Cerebellar cortex (tissue), 1 donor: Measurements from ENCODE around the gene BMERB1.
"Not testable (repeated sequence)": the region's sequence is repeated elsewhere in the genome, so short reads cannot be mapped to it uniquely, and the experiment has no call there.

Experiments used
- DNase-seq: peaks from one replicate; pipeline ENCODE4 v3.0.0-alpha.2; 2015; ENCODE audit warnings: low spot score

BMERB1 gene

GRCh38 chr16:15461376-15461775 is 27.0 kb downstream of the BMERB1 start:
- no peak for DNase-seq

- no peak for DNase-seq
Measured at GRCh38 chr16:15464401-15465186, 30.2 kb downstream of the BMERB1 start.

- no peak for DNase-seq
Measured at GRCh38 chr16:15466131-15466530, 31.7 kb downstream of the BMERB1 start.

DNA sequence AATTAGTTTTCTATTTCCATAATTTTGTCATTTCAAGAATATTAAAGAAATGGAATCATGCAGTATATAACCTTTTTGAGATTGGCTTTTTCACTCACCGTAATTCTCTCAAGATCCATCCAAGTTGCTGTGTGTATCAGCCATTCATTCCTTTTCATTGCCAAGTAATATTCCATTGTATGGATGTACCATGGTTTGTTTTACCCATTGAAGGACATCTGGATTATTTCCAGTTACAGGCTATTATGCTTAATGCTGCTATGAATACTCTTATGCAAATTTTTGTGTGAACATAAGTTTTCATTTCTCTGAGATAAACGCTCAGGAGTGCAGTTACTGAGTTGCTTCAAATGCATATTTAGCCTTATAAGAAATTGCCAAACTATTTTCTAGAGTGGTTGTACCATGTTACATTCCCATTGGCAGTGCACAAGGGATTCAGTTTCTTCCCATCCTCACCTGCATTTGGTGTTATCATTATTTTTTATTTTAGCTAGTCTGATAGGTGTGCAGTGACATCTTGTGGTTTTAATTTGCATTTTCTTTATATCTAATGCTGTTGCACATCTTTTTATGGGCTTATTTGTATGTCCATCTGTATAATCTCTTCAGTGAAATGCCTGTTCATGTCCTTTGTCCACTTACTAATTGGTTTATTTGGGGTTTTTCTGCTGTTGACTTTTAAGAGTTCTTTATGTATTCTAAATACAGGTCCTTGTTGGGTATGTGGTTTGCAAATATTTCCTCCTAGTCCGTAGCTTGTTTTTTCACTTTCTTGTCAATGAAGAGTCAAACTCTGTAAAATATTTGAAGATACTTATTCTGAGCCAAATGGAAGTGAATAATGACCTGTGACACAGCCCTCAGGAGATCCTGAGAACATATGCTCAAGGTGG is 32.7 kb downstream of the BMERB1 start:
- DNase-seq, result no peak

DNA sequence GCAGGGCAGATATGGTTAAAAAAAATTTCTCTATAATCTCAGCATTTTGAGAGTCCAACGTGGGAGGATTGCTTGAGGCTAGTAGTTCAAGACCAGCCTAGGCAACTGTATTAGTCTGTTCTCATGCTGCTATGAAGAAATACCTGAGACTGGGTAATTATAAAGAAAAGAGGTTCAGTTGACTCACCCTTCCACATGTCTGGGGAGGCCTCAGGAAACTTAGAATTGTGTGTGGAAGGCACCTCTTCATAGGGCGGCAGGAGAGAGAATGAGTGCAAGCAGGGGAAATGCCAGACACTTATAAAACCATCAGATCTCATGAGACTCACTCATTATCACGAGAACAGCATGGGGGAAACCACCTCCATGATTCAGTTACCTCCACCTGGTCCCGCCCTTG is 42.6 kb downstream of the BMERB1 start:
- not testable (repeated sequence) for DNase-seq

GRCh38 chr16:15477802-15478201 is 43.4 kb downstream of the BMERB1 start:
- no peak for DNase-seq

- DNase-seq, result peak; percentile 9
Measured at GRCh38 chr16:15482068-15482747, 47.8 kb downstream of the BMERB1 start.

DNA sequence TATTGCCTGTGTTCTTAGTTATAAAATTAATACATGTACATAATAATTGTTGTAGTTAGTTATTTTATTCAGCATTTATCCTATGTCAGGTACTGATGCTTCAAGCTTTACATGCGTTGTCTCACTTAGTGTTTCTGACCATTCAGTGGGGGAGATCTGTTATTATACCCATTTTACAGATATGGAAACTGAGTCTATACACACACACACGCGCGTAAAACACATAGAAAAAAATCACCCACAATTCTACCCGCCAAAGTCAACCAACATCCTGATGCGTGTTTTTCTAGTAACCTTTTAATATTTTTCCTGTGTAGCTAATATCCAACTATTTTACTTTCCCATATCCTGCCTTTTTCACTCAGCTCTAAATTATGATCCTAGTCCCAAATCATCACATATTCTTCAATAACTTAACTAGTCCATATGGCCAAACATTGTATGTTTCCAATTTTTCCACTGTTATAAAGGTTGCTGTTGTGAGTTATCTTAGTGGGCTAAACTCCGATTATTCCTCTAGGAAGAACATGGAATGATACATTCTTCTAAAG is 48.4 kb downstream of the BMERB1 start:
- no peak for DNase-seq

- DNase-seq, result no peak
Measured at GRCh38 chr16:15483857-15484256, 49.5 kb downstream of the BMERB1 start.

GRCh38 chr16:15484662-15485061 is 50.3 kb downstream of the BMERB1 start:
- DNase-seq, result no peak

GRCh38 chr16:15485175-15485574 is 50.8 kb downstream of the BMERB1 start:
- no peak for DNase-seq

GRCh38 chr16:15486661-15487060 is 52.3 kb downstream of the BMERB1 start:
- DNase-seq, result no peak

DNA sequence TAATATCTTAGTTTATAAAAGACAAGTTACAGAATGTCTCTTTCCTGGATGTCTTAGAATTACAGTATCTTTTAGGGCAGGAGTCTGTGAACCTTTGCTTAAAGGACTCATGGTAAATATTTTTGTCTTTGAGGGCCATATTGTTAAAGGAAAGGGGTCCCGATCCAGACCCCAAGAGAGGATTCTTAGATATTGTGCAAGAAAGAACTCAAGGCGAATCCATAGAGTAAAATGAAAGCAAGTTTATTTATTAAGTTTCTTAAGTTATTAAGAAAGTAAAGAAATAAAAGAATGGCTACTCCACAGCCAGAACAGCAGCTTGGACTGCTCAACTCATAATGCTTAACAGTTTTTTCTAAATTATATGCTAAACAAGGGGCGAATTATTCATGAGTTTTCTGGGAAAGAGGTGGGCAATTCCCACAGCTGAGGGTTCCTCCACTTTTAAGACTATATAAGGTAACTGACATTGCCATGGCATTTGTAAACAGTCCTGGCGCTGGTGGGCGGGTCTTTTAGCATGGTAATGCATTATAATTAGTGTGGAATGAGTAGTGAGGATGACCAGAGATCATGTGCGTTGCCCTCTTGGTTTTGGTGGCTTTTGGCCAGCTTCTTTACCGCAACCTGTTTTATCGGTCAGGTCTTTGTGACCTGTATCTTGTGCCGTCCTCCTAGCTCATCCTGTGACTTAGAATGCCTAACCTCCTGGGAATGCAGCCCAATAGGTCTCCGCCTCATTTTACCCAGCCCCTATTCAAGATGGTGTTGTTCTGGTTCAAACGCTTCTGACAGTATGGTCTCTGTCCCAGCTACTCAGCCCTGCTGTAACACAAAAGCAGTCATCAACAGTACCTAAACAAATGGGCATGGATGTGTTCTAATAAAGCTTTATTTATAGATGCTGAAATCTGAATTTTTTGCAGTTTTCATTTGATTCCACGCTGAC is 53.2 kb downstream of the BMERB1 start:
- no peak for DNase-seq

- DNase-seq, result no peak
Measured at GRCh38 chr16:15489016-15489415, 54.6 kb downstream of the BMERB1 start.

- no peak for DNase-seq
Measured at GRCh38 chr16:15490123-15490711, 55.8 kb downstream of the BMERB1 start.

- DNase-seq, result no peak
Measured at GRCh38 chr16:15491411-15491810, 57.0 kb downstream of the BMERB1 start.

DNA sequence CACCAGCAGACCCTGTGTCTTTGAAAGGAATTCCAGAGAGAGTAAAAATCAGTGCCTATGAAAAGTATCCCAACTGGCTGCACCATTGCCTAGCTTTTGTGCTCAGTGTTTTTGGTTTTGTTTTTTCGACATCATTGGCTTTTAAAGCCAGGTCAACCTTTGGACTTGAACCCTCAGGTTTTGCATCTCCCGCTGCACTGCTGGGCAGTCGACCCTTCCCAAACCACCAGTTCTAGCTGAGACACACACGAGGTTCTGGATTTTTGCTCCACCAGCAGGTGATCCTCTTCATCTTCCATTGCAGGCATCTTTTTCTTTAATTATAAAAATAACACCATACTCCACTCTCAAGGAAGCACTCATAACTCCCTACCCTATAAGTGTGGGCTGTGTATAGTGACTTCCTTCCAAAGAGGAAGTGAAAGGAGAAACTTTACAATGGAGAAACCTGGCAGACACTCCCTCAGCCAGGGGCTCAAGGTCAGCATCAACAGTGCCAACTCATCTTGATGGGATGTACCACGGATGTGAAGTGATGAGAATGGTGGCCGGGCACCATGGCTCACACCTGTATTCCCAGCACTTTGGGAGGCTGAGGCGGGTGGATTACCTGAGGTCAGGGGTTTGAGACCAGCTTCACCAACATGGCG is 57.8 kb downstream of the BMERB1 start:
- no peak for DNase-seq

- no peak for DNase-seq
Measured at GRCh38 chr16:15493466-15494180, 59.2 kb downstream of the BMERB1 start.

DNA sequence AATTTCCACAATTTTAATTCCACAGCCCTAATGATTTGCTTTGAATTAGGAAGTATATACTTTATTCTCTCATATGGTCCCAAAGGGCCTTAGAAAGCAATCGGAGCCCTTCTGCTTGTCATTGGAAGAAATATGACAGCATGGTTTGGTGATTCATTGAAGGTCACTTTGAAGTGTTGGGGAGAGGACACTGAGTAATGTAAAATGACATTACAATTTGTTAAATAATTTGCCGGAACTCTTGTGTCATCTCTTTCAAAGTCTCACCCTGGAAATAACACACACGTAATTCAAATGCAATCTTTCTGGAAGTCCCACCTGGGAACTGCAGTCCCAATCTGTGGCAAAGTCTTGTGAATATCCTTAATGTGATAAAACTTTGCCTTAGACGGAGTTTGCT is 59.8 kb downstream of the BMERB1 start:
- DNase-seq, result no peak

DNA sequence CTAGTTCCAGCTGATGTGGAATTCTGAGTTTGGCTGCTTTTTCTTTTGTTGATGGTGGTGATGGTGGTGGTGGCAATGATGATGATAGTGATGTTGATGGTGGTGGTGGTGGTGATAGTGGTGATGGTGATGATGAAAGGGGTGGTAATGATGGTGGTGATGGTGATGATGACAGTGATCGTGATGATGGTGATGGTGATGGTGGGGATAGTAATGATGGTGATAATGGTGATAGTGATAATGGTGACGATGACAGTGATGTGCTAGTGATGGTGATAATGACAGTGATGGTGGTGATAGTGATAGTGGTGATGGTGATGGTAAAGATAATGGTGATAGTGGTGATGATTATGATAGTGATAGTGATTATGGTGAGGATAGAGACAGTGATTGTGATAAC is 61.5 kb downstream of the BMERB1 start:
- DNase-seq, result no peak
